ENCODE results near the gene CPSF2. TPM values are rescaled to one million over a fixed set of nuclear protein-coding genes. Genes with fewer than 3 reads are reported as not detected.

The CPSF2 gene
- total RNA-seq, 1 experiment from 2014 or later, result 80.3 TPM

GRCh38 chr14:92105073-92105892 lies 16.5 kb upstream of the CPSF2 start:
- ChIA-PET CTCF (interaction anchor here (1.2 kb wide), 1 partner anchor 30 kb away, joined by 8 read pairs; no protein-coding TSS in a partner anchor), POLR2A (interaction anchor here (0.6 to 1.8 kb wide), 3 partner anchors 16 to 65 kb away, joined by 5 to 25 read pairs (median 7); partner anchors contain the start of genes CPSF2, NDUFB1 and TRIP11)
- H3K9me3 ChIP-seq, result no peaks in the 10 kb centered on the region
- H3K27me3 Mint-ChIP-seq (ENCODE audit: insufficient read depth, unreplicated experiment), result no peaks in the 10 kb centered on the region
- H3K27me3 ChIP-seq (replicated peaks; ENCODE audit: control insufficient read depth, insufficient read depth, low read length), result no peaks in the 10 kb centered on the region
- H3K4me3 Mint-ChIP-seq (ENCODE audit: unreplicated experiment), result peak overlapping the region; percentile 87
- H3K27ac Mint-ChIP-seq (ENCODE audit: unreplicated experiment), result peak overlapping the region; percentile 66
- BruUV-seq (replicated peaks), result TSS peak; percentile 68
- H3K4me1 Mint-ChIP-seq (ENCODE audit: low read depth, unreplicated experiment), result peaks cover 7% of the 10 kb centered on the region
- H3K36me3 ChIP-seq (ENCODE audit: control insufficient read depth, insufficient read depth, low read length), result no peaks in the 10 kb centered on the region
- H3K9me3 Mint-ChIP-seq (ENCODE audit: unreplicated experiment), result no peaks in the 10 kb centered on the region
- no peak for DNase-seq
- TF ChIP-seq CTCF (IDR thresholded peaks at IDR 0.05; ENCODE audit: insufficient read depth in 1 of 2, low read depth in 1 of 2, low read length in 1 of 2, severe bottlenecking in 1 of 2, unreplicated experiment in 1 of 2), result no peak
- H3K4me3 ChIP-seq (ENCODE audit: low read depth, low read length), result peak overlapping the region; percentile 59
- intact Hi-C loops (cut with micrococcal nuclease; ENCODE audit: unreplicated experiment), result no loop called here
- peaks cover 5% of the 10 kb centered on the region for H3K36me3 Mint-ChIP-seq (ENCODE audit: insufficient read depth, unreplicated experiment)
- peaks cover 9% of the 10 kb centered on the region for H3K4me1 ChIP-seq

GRCh38 chr14:92105893-92106142 lies 16.0 kb upstream of the CPSF2 start:
- peak overlapping the region; percentile 87 for H3K4me3 Mint-ChIP-seq (ENCODE audit: unreplicated experiment)
- Histone ChIP-seq H3K4me1 (peaks cover 9% of the 10 kb centered on the region), H3K27me3 (replicated peaks; ENCODE audit: control insufficient read depth, insufficient read depth, low read length) (no peaks in the 10 kb centered on the region), H3K9me3 (no peaks in the 10 kb centered on the region), H3K36me3 (ENCODE audit: control insufficient read depth, insufficient read depth, low read length) (no peaks in the 10 kb centered on the region), H3K4me3 (ENCODE audit: low read depth, low read length) (peak overlapping the region; percentile 59)
- H3K27me3 Mint-ChIP-seq (ENCODE audit: insufficient read depth, unreplicated experiment), result no peaks in the 10 kb centered on the region
- H3K9me3 Mint-ChIP-seq (ENCODE audit: unreplicated experiment), result no peaks in the 10 kb centered on the region
- CTCF ChIA-PET, result interaction anchor here (0.8 to 1.7 kb wide), 6 partner anchors 10 to 66 kb away, joined by 3 to 35 read pairs (median 6); partner anchors contain the start of genes CPSF2, NDUFB1 and TRIP11
- POLR2A ChIA-PET, result interaction anchor here (0.6 to 1.8 kb wide), 4 partner anchors 16 to 1009 kb away, joined by 3 to 25 read pairs (median 6); partner anchors contain the start of genes CPSF2, NDUFB1 and TRIP11
- peak overlapping the region; percentile 66 for H3K27ac Mint-ChIP-seq (ENCODE audit: unreplicated experiment)
- BruUV-seq (replicated peaks), result no TSS peak
- H3K36me3 Mint-ChIP-seq (ENCODE audit: insufficient read depth, unreplicated experiment), result peaks cover 5% of the 10 kb centered on the region
- TF ChIP-seq CTCF (IDR thresholded peaks at IDR 0.05; ENCODE audit: insufficient read depth in 1 of 2, low read depth in 1 of 2, low read length in 1 of 2, severe bottlenecking in 1 of 2, unreplicated experiment in 1 of 2), result no peak
- DNase-seq, result peak in 1 of 2 experiments; percentile 41
- intact Hi-C loops (cut with micrococcal nuclease; ENCODE audit: unreplicated experiment), result loop anchor here (1.0 kb wide), 1 partner anchor 66 kb away; the partner anchor contains the start of gene TRIP11
- peaks cover 7% of the 10 kb centered on the region for H3K4me1 Mint-ChIP-seq (ENCODE audit: low read depth, unreplicated experiment)

GRCh38 chr14:92106143-92106926 lies 15.4 kb upstream of the CPSF2 start, which contains the start of gene ATXN3:
Gene ATXN3 (minus strand): TSS chr14:92106582. CDS start chr14:92106552, 30 bp downstream.
- H3K27ac Mint-ChIP-seq (ENCODE audit: unreplicated experiment), result peak within 1 kb of the TSS; percentile 66
- ChIA-PET CTCF (interaction anchor here (0.6 to 1.7 kb wide), 11 partner anchors 9 to 532 kb away, joined by 3 to 35 read pairs (median 5); partner anchors contain the start of genes CPSF2, NDUFB1 and TRIP11), POLR2A (interaction anchor here (0.5 to 1.8 kb wide), 5 partner anchors 10 to 1009 kb away, joined by 3 to 25 read pairs (median 4); partner anchors contain the start of genes CPSF2, NDUFB1 and TRIP11)
- no peaks in the 10 kb centered on the region for H3K36me3 ChIP-seq (ENCODE audit: control insufficient read depth, insufficient read depth, low read length)
- TF ChIP-seq CTCF (IDR thresholded peaks at IDR 0.05; ENCODE audit: insufficient read depth in 1 of 2, low read depth in 1 of 2, low read length in 1 of 2, severe bottlenecking in 1 of 2, unreplicated experiment in 1 of 2), result peak in 1 of 2 experiments; percentile 87
- H3K4me3 Mint-ChIP-seq (ENCODE audit: unreplicated experiment), result peak within 1 kb of the TSS; percentile 87
- peak; percentile 95 to 98 for DNase-seq
- H3K27me3 ChIP-seq (replicated peaks; ENCODE audit: control insufficient read depth, insufficient read depth, low read length), result no peaks in the 10 kb centered on the region
- intact Hi-C loops (cut with micrococcal nuclease; ENCODE audit: unreplicated experiment), result loop anchor here (1.0 kb wide), 1 partner anchor 66 kb away; the partner anchor contains the start of gene TRIP11
- peaks cover 7% of the 10 kb centered on the region for H3K4me1 Mint-ChIP-seq (ENCODE audit: low read depth, unreplicated experiment)
- peaks cover 5% of the 10 kb centered on the region for H3K36me3 Mint-ChIP-seq (ENCODE audit: insufficient read depth, unreplicated experiment)
- no peaks in the 10 kb centered on the region for H3K9me3 Mint-ChIP-seq (ENCODE audit: unreplicated experiment)
- BruUV-seq (replicated peaks), result no TSS peak
- peaks cover 9% of the 10 kb centered on the region for H3K4me1 ChIP-seq
- no peaks in the 10 kb centered on the region for H3K27me3 Mint-ChIP-seq (ENCODE audit: insufficient read depth, unreplicated experiment)
- H3K9me3 ChIP-seq, result no peaks in the 10 kb centered on the region
- peak within 1 kb of the TSS; percentile 59 for H3K4me3 ChIP-seq (ENCODE audit: low read depth, low read length)
